T-helper 17 cell (primary cell): ENCODE results near the gene LIMCH1. TPM values are rescaled to one million over a fixed set of nuclear protein-coding genes. Genes with fewer than 3 reads are reported as not detected.

Experiments used
- ATAC-seq: fragments of 150-1000 bp; cut with Tn5 transposase; 2 replicates; pipeline ENCODE4 v1.10.0; 2021; ENCODE audit warnings: mild to moderate bottlenecking, moderate library complexity
- DNase-seq, 3 donors: peaks; one replicate each; pipeline versions ENCODE4 v3.0.0 to v3.0.0-alpha.2; 2020 to 2021
- H3K9me3 ChIP-seq: one replicate; pipeline ENCODE4 v1.7.0; 2013; ENCODE audit warnings: low read length, mild to moderate bottlenecking; ENCODE audit not compliant: control insufficient read depth, poor library complexity, severe bottlenecking
- H3K27ac Mint-ChIP-seq: one replicate; pipeline ENCODE4 v1.8.0; 2022; ENCODE audit warnings: mild to moderate bottlenecking, moderate library complexity, mixed read lengths
- H3K27me3 Mint-ChIP-seq: one replicate; pipeline ENCODE4 v1.8.0; 2022; ENCODE audit warnings: mixed read lengths
- H3K36me3 Mint-ChIP-seq: one replicate; pipeline ENCODE4 v1.8.0; 2022; ENCODE audit warnings: low read depth, mixed read lengths
- H3K4me1 Mint-ChIP-seq: one replicate; pipeline ENCODE4 v1.8.0; 2022; ENCODE audit warnings: mild to moderate bottlenecking, mixed read lengths
- H3K4me3 Mint-ChIP-seq: one replicate; pipeline ENCODE4 v1.8.0; 2022; ENCODE audit warnings: mild to moderate bottlenecking, moderate library complexity, mixed read lengths
- total RNA-seq, 4 donors: library from RNA in 2 of 4; stranded (reverse) in 2 of 4; gene quantifications; one replicate each; pipeline ENCODE4 v1.2.3 and lab custom pipeline; 2022 to 2026

Gene LIMCH1
- total RNA-seq, 2 donors from 2014 or later, result not detected

GRCh38 chr4:41537292-41537890, 566 bp upstream of the LIMCH1 start:
- no peak overlapping the region for H3K27ac Mint-ChIP-seq
- no peaks in the 10 kb centered on the region for H3K4me1 Mint-ChIP-seq

GRCh38 chr4:41538887-41539498, 1.0 kb downstream of the LIMCH1 start:
- H3K4me1 Mint-ChIP-seq, result no peaks in the 10 kb centered on the region
- H3K36me3 Mint-ChIP-seq, result no peaks in the 10 kb centered on the region
- no peak overlapping the region for H3K4me3 Mint-ChIP-seq
- DNase-seq (no peak), ATAC-seq (no peak)
- no peaks in the 10 kb centered on the region for H3K9me3 ChIP-seq
- H3K27me3 Mint-ChIP-seq, result no peaks in the 10 kb centered on the region
- H3K27ac Mint-ChIP-seq, result no peak overlapping the region

More at GRCh38 chr4:41537292-41537890, 566 bp upstream of the LIMCH1 start:
- DNase-seq (no peak), ATAC-seq (no peak)
- no peak overlapping the region for H3K4me3 Mint-ChIP-seq
- H3K9me3 ChIP-seq, result no peaks in the 10 kb centered on the region
- H3K36me3 Mint-ChIP-seq, result no peaks in the 10 kb centered on the region
- H3K27me3 Mint-ChIP-seq, result no peaks in the 10 kb centered on the region

- Mint-ChIP-seq H3K4me1 (no peaks in the 10 kb centered on the region), H3K36me3 (no peaks in the 10 kb centered on the region), H3K27me3 (no peaks in the 10 kb centered on the region), H3K4me3 (no peak overlapping the region), H3K27ac (no peak overlapping the region)
- DNase-seq, result no peak
- ATAC-seq, result no peak
- no peaks in the 10 kb centered on the region for H3K9me3 ChIP-seq
Observed at GRCh38 chr4:41539711-41540110, 1.8 kb downstream of the LIMCH1 start.

- ATAC-seq (no peak), DNase-seq (no peak)
- Mint-ChIP-seq H3K27me3 (no peaks in the 10 kb centered on the region), H3K36me3 (no peaks in the 10 kb centered on the region), H3K4me3 (no peak overlapping the region), H3K27ac (no peak overlapping the region), H3K4me1 (no peaks in the 10 kb centered on the region)
- H3K9me3 ChIP-seq, result no peaks in the 10 kb centered on the region
Observed at GRCh38 chr4:41540687-41541086, 2.7 kb downstream of the LIMCH1 start.

- ATAC-seq (no peak), DNase-seq (no peak)
- Mint-ChIP-seq H3K36me3 (no peaks in the 10 kb centered on the region), H3K4me1 (no peaks in the 10 kb centered on the region), H3K27ac (no peak overlapping the region), H3K27me3 (no peaks in the 10 kb centered on the region), H3K4me3 (no peak overlapping the region)
- no peaks in the 10 kb centered on the region for H3K9me3 ChIP-seq
Observed at GRCh38 chr4:41541687-41542094, 3.7 kb downstream of the LIMCH1 start.

GRCh38 chr4:41542526-41543275, 4.7 kb downstream of the LIMCH1 start:
- Mint-ChIP-seq H3K4me3 (no peak overlapping the region), H3K4me1 (no peaks in the 10 kb centered on the region), H3K27me3 (no peaks in the 10 kb centered on the region), H3K27ac (no peak overlapping the region), H3K36me3 (no peaks in the 10 kb centered on the region)
- DNase-seq, result no peak
- ATAC-seq, result no peak
- no peaks in the 10 kb centered on the region for H3K9me3 ChIP-seq

- H3K4me3 Mint-ChIP-seq, result no peak overlapping the region
- no peaks in the 10 kb centered on the region for H3K9me3 ChIP-seq
- H3K36me3 Mint-ChIP-seq, result no peaks in the 10 kb centered on the region
- H3K27ac Mint-ChIP-seq, result no peak overlapping the region
- no peaks in the 10 kb centered on the region for H3K27me3 Mint-ChIP-seq
- no peak for ATAC-seq
- no peaks in the 10 kb centered on the region for H3K4me1 Mint-ChIP-seq
- DNase-seq, result no peak
Observed at GRCh38 chr4:41545238-41545637, 7.3 kb downstream of the LIMCH1 start.

GRCh38 chr4:41546638-41547037, 8.7 kb downstream of the LIMCH1 start:
- Mint-ChIP-seq H3K36me3 (no peaks in the 10 kb centered on the region), H3K27me3 (no peaks in the 10 kb centered on the region), H3K27ac (no peak overlapping the region), H3K4me1 (peaks cover 2% of the 10 kb centered on the region), H3K4me3 (no peak overlapping the region)
- no peak for ATAC-seq
- DNase-seq, result no peak
- no peaks in the 10 kb centered on the region for H3K9me3 ChIP-seq

- ATAC-seq (no peak), DNase-seq (no peak)
- Mint-ChIP-seq H3K27ac (no peak overlapping the region), H3K27me3 (no peaks in the 10 kb centered on the region), H3K4me1 (peaks cover 2% of the 10 kb centered on the region), H3K36me3 (no peaks in the 10 kb centered on the region), H3K4me3 (no peak overlapping the region)
- no peaks in the 10 kb centered on the region for H3K9me3 ChIP-seq
Observed at GRCh38 chr4:41548305-41548880, 10.4 kb downstream of the LIMCH1 start.

- Mint-ChIP-seq H3K27me3 (no peaks in the 10 kb centered on the region), H3K36me3 (no peaks in the 10 kb centered on the region), H3K4me1 (peaks cover 2% of the 10 kb centered on the region), H3K27ac (no peak overlapping the region), H3K4me3 (no peak overlapping the region)
- DNase-seq, result no peak
- H3K9me3 ChIP-seq, result no peaks in the 10 kb centered on the region
- no peak for ATAC-seq
Observed at GRCh38 chr4:41549478-41549877, 11.5 kb downstream of the LIMCH1 start.

- H3K27me3 Mint-ChIP-seq, result no peaks in the 10 kb centered on the region
- H3K4me1 Mint-ChIP-seq, result peaks cover 2% of the 10 kb centered on the region
- no peak overlapping the region for H3K27ac Mint-ChIP-seq
- H3K4me3 Mint-ChIP-seq, result no peak overlapping the region
- no peaks in the 10 kb centered on the region for H3K36me3 Mint-ChIP-seq
- no peaks in the 10 kb centered on the region for H3K9me3 ChIP-seq
- DNase-seq (no peak), ATAC-seq (no peak)
Observed at GRCh38 chr4:41550308-41550707, 12.4 kb downstream of the LIMCH1 start.

- no peaks in the 10 kb centered on the region for H3K27me3 Mint-ChIP-seq
- no peak overlapping the region for H3K27ac Mint-ChIP-seq
- H3K36me3 Mint-ChIP-seq, result no peaks in the 10 kb centered on the region
- ATAC-seq (no peak), DNase-seq (no peak)
- H3K9me3 ChIP-seq, result no peaks in the 10 kb centered on the region
- H3K4me1 Mint-ChIP-seq, result peaks cover 2% of the 10 kb centered on the region
- no peak overlapping the region for H3K4me3 Mint-ChIP-seq
Observed at GRCh38 chr4:41551536-41551935, 13.6 kb downstream of the LIMCH1 start.

GRCh38 chr4:41554905-41555304, 16.9 kb downstream of the LIMCH1 start:
- ATAC-seq, result no peak
- H3K9me3 ChIP-seq, result peaks cover 2% of the 10 kb centered on the region
- Mint-ChIP-seq H3K36me3 (no peaks in the 10 kb centered on the region), H3K27ac (no peak overlapping the region), H3K4me3 (no peak overlapping the region), H3K27me3 (no peaks in the 10 kb centered on the region), H3K4me1 (peaks cover 2% of the 10 kb centered on the region)
- DNase-seq, result no peak
